PC-9 (cell line): Measurements from ENCODE around the gene NEK7. TPM values are rescaled to one million over a fixed set of nuclear protein-coding genes. Genes with fewer than 3 reads are reported as not detected.

ENCODE experiments used
- BruUV-seq: library from RNA; stranded (reverse); fragments of 400-500 nt; replicated peaks from 2 replicates; lab custom pipeline; 2021; lab: Mats Ljungman, UMichigan
- CTCF ChIA-PET: fragments of 300-600 bp; sonication (Branson Sonifier 250); formaldehyde crosslinking; loops from one replicate; lab custom pipeline; 2022; ENCODE audit warnings: antibody characterized with exemption; lab: Charles Lee
- POLR2A ChIA-PET: fragments of 300-600 bp; sonication (Branson Sonifier 250); formaldehyde crosslinking; loops from one replicate; lab custom pipeline; 2022; ENCODE audit warnings: antibody characterized with exemption; ENCODE audit not compliant: unreplicated experiment; lab: Charles Lee
- DNase-seq, 2 experiments: peaks; one replicate each; pipeline versions ENCODE4 v3.0.0 to v3.0.0-alpha.2; 2015 to 2022; ENCODE audit warnings: mixed read lengths in 1 of 2
- H2AFZ ChIP-seq: fragments of 200-600 bp; sonication (generic); 2 replicates; pipeline ENCODE4 v1.8.1; 2017; ENCODE audit warnings: antibody characterized with exemption
- H3F3A ChIP-seq: fragments of 200-600 bp; sonication (generic); 2 replicates; pipeline ENCODE4 v1.8.1; 2017; ENCODE audit warnings: antibody characterized with exemption, mild to moderate bottlenecking, low read depth; ENCODE audit not compliant: insufficient read depth
- H3K27ac ChIP-seq: fragments of 200-600 bp; sonication (generic); 2 replicates; pipeline ENCODE4 v1.6.1; 2016; ENCODE audit warnings: mixed run types
- H3K27me3 ChIP-seq: fragments of 200-600 bp; sonication (generic); 2 replicates; pipeline ENCODE4 v1.6.1; 2016; ENCODE audit warnings: low read depth, mixed run types; ENCODE audit not compliant: insufficient read depth
- H3K36me3 ChIP-seq: fragments of 200-600 bp; sonication (generic); 2 replicates; pipeline ENCODE4 v1.6.1; 2016; ENCODE audit warnings: low read depth, mixed run types
- H3K4me1 ChIP-seq: fragments of 200-600 bp; sonication (generic); replicated peaks from 2 replicates; pipeline ENCODE4 v1.6.1; 2016; ENCODE audit warnings: mixed run types; ENCODE audit not compliant: insufficient read depth
- H3K4me2 ChIP-seq: fragments of 200-600 bp; sonication (generic); 2 replicates; pipeline ENCODE4 v1.6.1; 2017; ENCODE audit warnings: mixed run types
- H3K4me3 ChIP-seq: fragments of 200-600 bp; sonication (generic); 2 replicates; pipeline ENCODE4 v1.6.1; 2016; ENCODE audit warnings: mixed run types
- H3K79me2 ChIP-seq: fragments of 200-600 bp; sonication (generic); 2 replicates; pipeline ENCODE4 v1.6.1; 2017; ENCODE audit warnings: low read depth, mixed run types
- H3K9me2 ChIP-seq: fragments of 200-600 bp; sonication (generic); 2 replicates; pipeline ENCODE4 v1.8.1; 2017; ENCODE audit warnings: mild to moderate bottlenecking; ENCODE audit not compliant: insufficient read depth
- H3K9me3 ChIP-seq: fragments of 200-600 bp; sonication (generic); 2 replicates; pipeline ENCODE4 v1.8.1; 2016; ENCODE audit warnings: low read depth; ENCODE audit not compliant: insufficient read depth
- H4K20me1 ChIP-seq: fragments of 200-600 bp; sonication (generic); 2 replicates; pipeline ENCODE4 v1.8.1; 2017; ENCODE audit not compliant: insufficient read depth
- EZH2 ChIP-seq: fragments of 200-600 bp; sonication (generic); IDR thresholded peaks from 2 replicates; pipeline ENCODE4 v1.8.0; 2017; ENCODE audit warnings: antibody characterized with exemption, low read depth
- intact Hi-C: fragments of 100-400 bp; cut with micrococcal nuclease; formaldehyde crosslinking; loops from one replicate; pipeline ENCODE4 v1.10.0; 2022; ENCODE audit not compliant: unreplicated experiment
- total RNA-seq: library from RNA; stranded (reverse); gene quantifications from 2 replicates; pipeline ENCODE4 v1.2.3, GENCODE V29; 2021
- TF ChIP-seq, protein P1 (sequence below): fragments of 200-600 bp; sonication (generic); conservative IDR thresholded peaks from 2 replicates; pipeline ENCODE4 v1.6.1; 2017; ENCODE audit warnings: mixed run types, antibody characterized with exemption, mild to moderate bottlenecking, moderate library complexity

Gene NEK7
- total RNA-seq, 1 experiment from 2014 or later = 67.4 TPM

- Histone ChIP-seq H2AFZ (no peak overlapping the region), H3K4me3 (no peak overlapping the region), H3F3A (no peaks in the 10 kb centered on the region), H4K20me1 (no peaks in the 10 kb centered on the region), H3K36me3 (peaks cover 11% of the 10 kb centered on the region; the same call in 1 of the 2 replicates), H3K9me3 (no peaks in the 10 kb centered on the region), H3K27me3 (no peaks in the 10 kb centered on the region), H3K9me2 (no peaks in the 10 kb centered on the region), H3K27ac (no peak overlapping the region), H3K4me2 (no peak overlapping the region), H3K79me2 (no peaks in the 10 kb centered on the region), H3K4me1 (no peaks in the 10 kb centered on the region)
- ChIA-PET POLR2A (no interaction called here), CTCF (no interaction called here)
- no peak for DNase-seq
- BruUV-seq = no TSS peak
- intact Hi-C loops = no loop called here
- TF ChIP-seq EZH2 = no peak
- TF ChIP-seq, protein P1, sequence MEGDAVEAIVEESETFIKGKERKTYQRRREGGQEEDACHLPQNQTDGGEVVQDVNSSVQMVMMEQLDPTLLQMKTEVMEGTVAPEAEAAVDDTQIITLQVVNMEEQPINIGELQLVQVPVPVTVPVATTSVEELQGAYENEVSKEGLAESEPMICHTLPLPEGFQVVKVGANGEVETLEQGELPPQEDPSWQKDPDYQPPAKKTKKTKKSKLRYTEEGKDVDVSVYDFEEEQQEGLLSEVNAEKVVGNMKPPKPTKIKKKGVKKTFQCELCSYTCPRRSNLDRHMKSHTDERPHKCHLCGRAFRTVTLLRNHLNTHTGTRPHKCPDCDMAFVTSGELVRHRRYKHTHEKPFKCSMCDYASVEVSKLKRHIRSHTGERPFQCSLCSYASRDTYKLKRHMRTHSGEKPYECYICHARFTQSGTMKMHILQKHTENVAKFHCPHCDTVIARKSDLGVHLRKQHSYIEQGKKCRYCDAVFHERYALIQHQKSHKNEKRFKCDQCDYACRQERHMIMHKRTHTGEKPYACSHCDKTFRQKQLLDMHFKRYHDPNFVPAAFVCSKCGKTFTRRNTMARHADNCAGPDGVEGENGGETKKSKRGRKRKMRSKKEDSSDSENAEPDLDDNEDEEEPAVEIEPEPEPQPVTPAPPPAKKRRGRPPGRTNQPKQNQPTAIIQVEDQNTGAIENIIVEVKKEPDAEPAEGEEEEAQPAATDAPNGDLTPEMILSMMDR = no peak
These were observed 125.1 kb downstream of the NEK7 start for GRCh38 chr1:198281911-198282310.

DNA sequence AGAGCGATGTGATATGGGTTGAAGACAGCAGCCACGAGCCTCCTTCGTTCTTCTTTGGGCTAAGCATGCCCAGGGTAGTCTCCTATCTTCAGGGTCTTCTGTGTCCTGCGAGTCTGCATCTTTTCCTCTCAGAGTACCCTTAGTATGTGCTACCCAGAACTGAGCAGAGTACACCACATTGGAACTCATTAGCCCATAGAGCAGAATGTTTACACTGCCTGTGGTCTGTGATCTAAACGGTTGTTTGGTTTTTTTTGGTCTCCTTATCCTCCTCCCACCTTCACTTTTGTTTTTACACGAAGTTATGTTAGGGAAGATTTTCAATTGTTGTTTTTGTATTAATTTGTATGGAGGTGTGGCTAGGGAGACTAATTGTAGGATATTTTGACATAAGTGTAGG is 126.4 kb downstream of the NEK7 start:
- intact Hi-C loops = no loop called here
- H3F3A ChIP-seq = no peaks in the 10 kb centered on the region
- H3K4me1 ChIP-seq = no peaks in the 10 kb centered on the region
- no peak overlapping the region for H2AFZ ChIP-seq
- ChIA-PET CTCF (no interaction called here), POLR2A (no interaction called here)
- no TSS peak for BruUV-seq
- no peak overlapping the region for H3K4me3 ChIP-seq
- DNase-seq = no peak
- no peak overlapping the region for H3K27ac ChIP-seq
- H3K9me3 ChIP-seq = no peaks in the 10 kb centered on the region
- peaks cover 8% of the 10 kb centered on the region; the same call in 1 of the 2 replicates for H3K36me3 ChIP-seq
- H3K79me2 ChIP-seq = no peaks in the 10 kb centered on the region
- H3K27me3 ChIP-seq = no peaks in the 10 kb centered on the region
- H3K4me2 ChIP-seq = no peak overlapping the region
- no peaks in the 10 kb centered on the region for H4K20me1 ChIP-seq
- TF ChIP-seq, protein P1 = no peak
- TF ChIP-seq EZH2 = no peak
- H3K9me2 ChIP-seq = no peaks in the 10 kb centered on the region

GRCh38 chr1:198287916-198288315 is 131.1 kb downstream of the NEK7 start:
- Histone ChIP-seq H3K27ac (no peak overlapping the region), H3K4me3 (no peak overlapping the region), H3K4me2 (no peak overlapping the region), H2AFZ (no peak overlapping the region), H3K9me2 (no peaks in the 10 kb centered on the region), H3K9me3 (no peaks in the 10 kb centered on the region), H3K79me2 (no peaks in the 10 kb centered on the region), H3F3A (no peaks in the 10 kb centered on the region), H3K36me3 (no peaks in the 10 kb centered on the region; the same call in 1 of the 2 replicates), H4K20me1 (no peaks in the 10 kb centered on the region), H3K27me3 (no peaks in the 10 kb centered on the region), H3K4me1 (no peaks in the 10 kb centered on the region)
- POLR2A ChIA-PET = no interaction called here
- no peak for TF ChIP-seq EZH2
- TF ChIP-seq, protein P1 = no peak
- no peak for DNase-seq
- no TSS peak for BruUV-seq
- intact Hi-C loops = no loop called here
- CTCF ChIA-PET = interaction anchor here (0.6 kb wide), 1 partner anchor 1941 kb away, joined by 3 read pairs; no protein-coding TSS in a partner anchor
